Mesothelial cell of epicardium (in vitro differentiated cells): ENCODE data around the gene GADD45A. TPM values are rescaled to one million over a fixed set of nuclear protein-coding genes. Genes with fewer than 3 reads are reported as not detected.

Experiments used
- DNase-seq, 2 experiments: peaks; one replicate each; pipeline ENCODE4 v3.0.0; 2021; ENCODE audit warnings: low spot score in 2 of 2; ENCODE audit not compliant: unreplicated experiment in 2 of 2
- H3K27ac Mint-ChIP-seq: 2 replicates; pipeline ENCODE4 v1.8.0; 2021; ENCODE audit warnings: mixed read lengths
- H3K27me3 Mint-ChIP-seq: 2 replicates; pipeline ENCODE4 v1.8.0; 2021; ENCODE audit warnings: low read depth, mixed read lengths
- H3K36me3 Mint-ChIP-seq: 2 replicates; pipeline ENCODE4 v1.8.0; 2021; ENCODE audit warnings: mixed read lengths
- H3K4me1 Mint-ChIP-seq: 2 replicates; pipeline ENCODE4 v1.8.0; 2021; ENCODE audit warnings: mixed read lengths
- H3K4me3 Mint-ChIP-seq: 2 replicates; pipeline ENCODE4 v1.8.0; 2021; ENCODE audit warnings: mild to moderate bottlenecking, moderate library complexity, mixed read lengths
- H3K9me3 Mint-ChIP-seq: 2 replicates; pipeline ENCODE4 v1.8.0; 2021; ENCODE audit warnings: mixed read lengths
- total RNA-seq: library from RNA; stranded (reverse); gene quantifications from 3 replicates; pipeline ENCODE4 v1.2.1, GENCODE V29; 2021
- TF ChIP-seq, protein P1 (sequence below): fragments of 200-600 bp; sonication (generic); IDR thresholded peaks from one replicate; pipeline ENCODE4 v1.5.0; 2021; ENCODE audit warnings: antibody characterized with exemption; ENCODE audit not compliant: unreplicated experiment

The GADD45A gene
- total RNA-seq, 1 donor from 2014 or later = 80.2 TPM

DNA sequence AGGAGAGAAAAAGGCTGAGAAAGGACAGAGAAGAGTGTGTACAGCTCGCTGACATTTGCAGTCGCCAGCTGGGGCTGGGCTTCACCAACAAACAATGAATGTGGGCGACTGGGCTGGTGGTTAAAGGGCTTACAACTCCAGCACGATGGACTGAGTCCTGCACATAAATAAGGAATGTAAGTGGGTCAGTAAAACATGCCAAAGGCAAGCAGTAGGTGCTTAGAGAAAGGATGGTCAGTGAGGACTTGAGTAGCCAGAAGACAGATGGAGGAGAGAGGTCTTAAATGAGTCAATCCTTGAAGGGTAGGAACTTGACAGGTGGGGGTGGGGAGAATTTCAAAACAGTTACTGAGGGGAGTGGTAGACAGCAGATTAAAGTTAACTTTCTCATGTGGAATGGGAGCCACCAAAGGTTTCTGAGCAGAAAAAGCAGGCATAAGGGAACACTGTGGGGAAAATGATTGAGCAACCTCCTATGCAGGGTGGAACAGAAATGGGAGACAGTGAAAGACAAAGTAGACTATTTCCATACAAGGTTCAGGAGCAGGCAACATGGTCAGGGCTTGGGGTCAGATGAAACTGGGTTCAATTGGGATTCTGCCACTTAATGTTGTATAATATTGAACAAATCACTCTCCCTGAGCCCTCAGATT is 37.4 kb downstream of the GADD45A start:
- Mint-ChIP-seq H3K27me3 (no peaks in the 10 kb centered on the region), H3K4me1 (peaks cover 6% of the 10 kb centered on the region), H3K27ac (no peak overlapping the region), H3K4me3 (no peak overlapping the region), H3K36me3 (no peaks in the 10 kb centered on the region), H3K9me3 (no peaks in the 10 kb centered on the region)
- TF ChIP-seq, protein P1, sequence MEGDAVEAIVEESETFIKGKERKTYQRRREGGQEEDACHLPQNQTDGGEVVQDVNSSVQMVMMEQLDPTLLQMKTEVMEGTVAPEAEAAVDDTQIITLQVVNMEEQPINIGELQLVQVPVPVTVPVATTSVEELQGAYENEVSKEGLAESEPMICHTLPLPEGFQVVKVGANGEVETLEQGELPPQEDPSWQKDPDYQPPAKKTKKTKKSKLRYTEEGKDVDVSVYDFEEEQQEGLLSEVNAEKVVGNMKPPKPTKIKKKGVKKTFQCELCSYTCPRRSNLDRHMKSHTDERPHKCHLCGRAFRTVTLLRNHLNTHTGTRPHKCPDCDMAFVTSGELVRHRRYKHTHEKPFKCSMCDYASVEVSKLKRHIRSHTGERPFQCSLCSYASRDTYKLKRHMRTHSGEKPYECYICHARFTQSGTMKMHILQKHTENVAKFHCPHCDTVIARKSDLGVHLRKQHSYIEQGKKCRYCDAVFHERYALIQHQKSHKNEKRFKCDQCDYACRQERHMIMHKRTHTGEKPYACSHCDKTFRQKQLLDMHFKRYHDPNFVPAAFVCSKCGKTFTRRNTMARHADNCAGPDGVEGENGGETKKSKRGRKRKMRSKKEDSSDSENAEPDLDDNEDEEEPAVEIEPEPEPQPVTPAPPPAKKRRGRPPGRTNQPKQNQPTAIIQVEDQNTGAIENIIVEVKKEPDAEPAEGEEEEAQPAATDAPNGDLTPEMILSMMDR = no peak
- DNase-seq = no peak

- Mint-ChIP-seq H3K4me1 (peaks cover 6% of the 10 kb centered on the region), H3K27me3 (no peaks in the 10 kb centered on the region), H3K4me3 (no peak overlapping the region), H3K9me3 (no peaks in the 10 kb centered on the region), H3K27ac (no peak overlapping the region), H3K36me3 (no peaks in the 10 kb centered on the region)
- DNase-seq = no peak
- TF ChIP-seq, protein P1 = no peak
Measured at GRCh38 chr1:67723126-67723525, 38.1 kb downstream of the GADD45A start.

GRCh38 chr1:67723620-67724019 is 38.6 kb downstream of the GADD45A start:
- Mint-ChIP-seq H3K9me3 (no peaks in the 10 kb centered on the region), H3K4me3 (no peak overlapping the region)

DNA sequence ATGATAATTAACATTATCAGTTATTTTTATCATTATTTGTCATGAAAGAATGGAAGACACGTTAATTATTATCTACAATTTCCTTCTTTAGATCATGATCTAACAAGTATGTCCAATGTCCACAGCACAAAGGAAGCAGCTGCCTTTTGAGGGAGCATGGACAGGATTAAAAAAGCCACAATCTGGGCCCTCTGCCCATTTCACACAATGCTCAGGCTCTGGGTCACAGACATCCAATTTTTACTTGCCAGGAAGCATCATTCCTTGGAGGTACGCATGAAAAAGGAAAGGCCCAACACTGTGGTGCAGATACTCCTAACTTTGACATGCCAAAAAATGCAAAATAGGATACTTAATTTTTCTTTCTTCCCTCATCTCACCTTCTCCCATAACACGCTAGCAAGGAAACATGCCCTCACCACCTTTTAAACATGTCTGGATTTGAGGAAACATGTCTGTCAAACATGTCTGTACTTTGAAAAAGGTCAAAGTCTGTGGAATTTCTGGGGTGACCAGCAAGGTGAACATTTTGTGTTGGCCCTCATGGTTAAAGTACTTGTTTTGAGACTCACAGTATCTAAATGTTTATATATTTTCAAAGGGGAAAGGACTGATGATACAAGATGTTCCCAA is 40.0 kb downstream of the GADD45A start:
- no peak for DNase-seq
- H3K4me3 Mint-ChIP-seq = no peak overlapping the region
- TF ChIP-seq, protein P1 = no peak
- H3K4me1 Mint-ChIP-seq = peaks cover 6% of the 10 kb centered on the region
- H3K27ac Mint-ChIP-seq = no peak overlapping the region
- no peaks in the 10 kb centered on the region for H3K36me3 Mint-ChIP-seq
- no peaks in the 10 kb centered on the region for H3K27me3 Mint-ChIP-seq
- H3K9me3 Mint-ChIP-seq = no peaks in the 10 kb centered on the region

More at GRCh38 chr1:67723620-67724019, 38.6 kb downstream of the GADD45A start:
- Mint-ChIP-seq H3K4me1 (peaks cover 6% of the 10 kb centered on the region), H3K27me3 (no peaks in the 10 kb centered on the region), H3K36me3 (no peaks in the 10 kb centered on the region), H3K27ac (no peak overlapping the region)
- TF ChIP-seq, protein P1 = no peak
- DNase-seq = no peak

DNA sequence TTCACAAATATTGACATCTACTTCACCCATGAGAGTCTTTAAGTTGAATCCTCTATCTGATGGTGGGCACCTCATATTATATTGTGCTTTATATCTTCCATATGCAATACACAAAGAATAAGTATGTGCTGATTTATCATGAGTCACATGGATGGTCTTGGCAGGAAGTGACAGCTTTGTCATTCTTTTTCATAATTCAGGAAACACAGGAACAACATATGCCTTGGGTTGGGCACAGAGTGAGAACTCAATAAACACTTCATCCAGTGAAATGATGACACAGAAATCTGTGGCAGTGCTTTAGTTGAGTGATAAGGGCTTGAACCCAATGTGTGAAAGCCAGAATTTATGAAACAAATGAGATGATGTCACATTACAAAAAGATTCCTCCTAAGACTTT is 41.2 kb downstream of the GADD45A start:
- DNase-seq = no peak
- H3K4me3 Mint-ChIP-seq = no peak overlapping the region
- no peaks in the 10 kb centered on the region for H3K9me3 Mint-ChIP-seq
- no peaks in the 10 kb centered on the region for H3K36me3 Mint-ChIP-seq
- no peaks in the 10 kb centered on the region for H3K27me3 Mint-ChIP-seq
- peaks cover 10% of the 10 kb centered on the region for H3K4me1 Mint-ChIP-seq
- H3K27ac Mint-ChIP-seq = no peak overlapping the region
- TF ChIP-seq, protein P1 = no peak
